Stimulated activated CD8-positive, alpha-beta memory T cell treated with anti-CD3 and anti-CD28 coated beads, Interleukin-4, amount 100 ng/mL, for 48 hours (primary cell): Measurements from ENCODE around the gene HPCAL1.

ENCODE experiments used
- DNase-seq: peaks from one replicate; pipeline ENCODE4 v3.0.0-alpha.2; 2020

The HPCAL1 gene

GRCh38 chr2:10410001-10410822 lies 107.5 kb downstream of the HPCAL1 start:
- DNase-seq, result no peak

GRCh38 chr2:10410823-10411437 lies 108.2 kb downstream of the HPCAL1 start:
- no peak for DNase-seq

GRCh38 chr2:10411557-10411956 lies 108.9 kb downstream of the HPCAL1 start:
- no peak for DNase-seq

GRCh38 chr2:10412380-10412779 lies 109.7 kb downstream of the HPCAL1 start:
- peak; percentile 61 for DNase-seq

- no peak for DNase-seq
Observed at GRCh38 chr2:10413503-10413902, 110.8 kb downstream of the HPCAL1 start.

GRCh38 chr2:10413991-10414451 lies 111.3 kb downstream of the HPCAL1 start:
- DNase-seq, result no peak

GRCh38 chr2:10414591-10414990 lies 111.9 kb downstream of the HPCAL1 start:
- no peak for DNase-seq

- no peak for DNase-seq
Observed at GRCh38 chr2:10415048-10415447, 112.3 kb downstream of the HPCAL1 start.

GRCh38 chr2:10415640-10416039 lies 112.9 kb downstream of the HPCAL1 start:
- DNase-seq, result no peak

- no peak for DNase-seq
Observed at GRCh38 chr2:10417551-10418335, 115.0 kb downstream of the HPCAL1 start.

GRCh38 chr2:10419553-10420257 lies 117.0 kb downstream of the HPCAL1 start:
- no peak for DNase-seq

GRCh38 chr2:10422251-10422650 lies 119.5 kb downstream of the HPCAL1 start:
- no peak for DNase-seq

GRCh38 chr2:10422732-10423399 lies 120.2 kb downstream of the HPCAL1 start:
- DNase-seq, result no peak

GRCh38 chr2:10423400-10423774 lies 120.7 kb downstream of the HPCAL1 start:
- no peak for DNase-seq

GRCh38 chr2:10424051-10424450 lies 121.3 kb downstream of the HPCAL1 start:
- DNase-seq, result no peak

GRCh38 chr2:10424916-10425505 lies 122.3 kb downstream of the HPCAL1 start:
- no peak for DNase-seq

GRCh38 chr2:10425699-10426098 lies 123.0 kb downstream of the HPCAL1 start:
- no peak for DNase-seq

GRCh38 chr2:10426726-10427617 lies 124.3 kb downstream of the HPCAL1 start:
- no peak for DNase-seq

GRCh38 chr2:10427618-10427949 lies 124.9 kb downstream of the HPCAL1 start:
- no peak for DNase-seq

GRCh38 chr2:10428355-10428754 lies 125.7 kb downstream of the HPCAL1 start:
- DNase-seq, result no peak

GRCh38 chr2:10428924-10429323 lies 126.2 kb downstream of the HPCAL1 start:
- no peak for DNase-seq
